WTC11 (cell line): ENCODE data around the gene HAO2.
"Not testable (repeated sequence)": the region's sequence is repeated elsewhere in the genome, so short reads cannot be mapped to it uniquely, and the experiment has no call there.

Experiments
- ELF4 ChIP-seq: sonication (generic); formaldehyde crosslinking; IDR thresholded peaks from 2 replicates; pipeline ENCODE4 v1.8.1; 2022; ENCODE audit warnings: low read depth, mild to moderate bottlenecking, moderate library complexity, missing genetic modification reagents
- SP1 ChIP-seq: sonication (generic); formaldehyde crosslinking; conservative IDR thresholded peaks from 2 replicates; pipeline ENCODE4 v1.8.1; 2022; ENCODE audit warnings: missing genetic modification reagents
- TCF7 ChIP-seq: sonication (generic); formaldehyde crosslinking; IDR thresholded peaks from 2 replicates; pipeline ENCODE4 v1.8.0; 2022; ENCODE audit warnings: mild to moderate bottlenecking, low read depth, missing genetic modification reagents, moderate library complexity
- TEAD4 ChIP-seq: sonication (generic); formaldehyde crosslinking; IDR thresholded peaks from 2 replicates; pipeline ENCODE4 v1.8.0; 2022; ENCODE audit warnings: mild to moderate bottlenecking, missing genetic modification reagents
- TF ChIP-seq, protein P1 (sequence below): fragments of 200-600 bp; IDR thresholded peaks from 2 replicates; pipeline ENCODE4 v1.8.0; 2022; ENCODE audit warnings: antibody characterized with exemption

DNA sequence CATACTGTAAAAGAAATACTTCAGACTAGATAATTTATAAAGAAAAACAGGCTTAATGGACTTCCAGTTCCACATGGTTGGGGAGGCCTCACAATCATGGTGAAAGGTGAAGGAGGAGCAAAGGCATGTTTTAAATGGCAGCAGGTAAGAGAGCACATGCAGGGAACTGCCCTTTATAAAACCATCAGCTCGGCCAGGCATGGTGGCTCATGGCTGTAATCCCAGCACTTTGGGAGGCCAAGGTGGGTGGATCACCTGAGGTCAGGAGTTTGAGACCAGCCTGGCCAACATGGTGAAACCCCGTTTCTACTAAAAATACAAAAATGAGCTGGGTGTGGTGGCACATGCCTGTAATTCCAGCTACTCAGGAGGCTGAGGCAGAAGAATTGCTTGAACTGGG lies 9.0 kb downstream of the HAO2 start:
- not testable (repeated sequence) for TF ChIP-seq ELF4 (CRISPR knock-in tag); SP1 (CRISPR knock-in tag); TCF7; TEAD4 (CRISPR knock-in tag)
- TF ChIP-seq, protein P1, sequence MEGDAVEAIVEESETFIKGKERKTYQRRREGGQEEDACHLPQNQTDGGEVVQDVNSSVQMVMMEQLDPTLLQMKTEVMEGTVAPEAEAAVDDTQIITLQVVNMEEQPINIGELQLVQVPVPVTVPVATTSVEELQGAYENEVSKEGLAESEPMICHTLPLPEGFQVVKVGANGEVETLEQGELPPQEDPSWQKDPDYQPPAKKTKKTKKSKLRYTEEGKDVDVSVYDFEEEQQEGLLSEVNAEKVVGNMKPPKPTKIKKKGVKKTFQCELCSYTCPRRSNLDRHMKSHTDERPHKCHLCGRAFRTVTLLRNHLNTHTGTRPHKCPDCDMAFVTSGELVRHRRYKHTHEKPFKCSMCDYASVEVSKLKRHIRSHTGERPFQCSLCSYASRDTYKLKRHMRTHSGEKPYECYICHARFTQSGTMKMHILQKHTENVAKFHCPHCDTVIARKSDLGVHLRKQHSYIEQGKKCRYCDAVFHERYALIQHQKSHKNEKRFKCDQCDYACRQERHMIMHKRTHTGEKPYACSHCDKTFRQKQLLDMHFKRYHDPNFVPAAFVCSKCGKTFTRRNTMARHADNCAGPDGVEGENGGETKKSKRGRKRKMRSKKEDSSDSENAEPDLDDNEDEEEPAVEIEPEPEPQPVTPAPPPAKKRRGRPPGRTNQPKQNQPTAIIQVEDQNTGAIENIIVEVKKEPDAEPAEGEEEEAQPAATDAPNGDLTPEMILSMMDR: not testable (repeated sequence)
